SIG-M5 (cell line): ENCODE results near the gene RAD51B.

Experiments
- DNase-seq: peaks from one replicate; lab custom pipeline; 2025; lab: John Stamatoyannopoulos, UW

Gene RAD51B

DNA sequence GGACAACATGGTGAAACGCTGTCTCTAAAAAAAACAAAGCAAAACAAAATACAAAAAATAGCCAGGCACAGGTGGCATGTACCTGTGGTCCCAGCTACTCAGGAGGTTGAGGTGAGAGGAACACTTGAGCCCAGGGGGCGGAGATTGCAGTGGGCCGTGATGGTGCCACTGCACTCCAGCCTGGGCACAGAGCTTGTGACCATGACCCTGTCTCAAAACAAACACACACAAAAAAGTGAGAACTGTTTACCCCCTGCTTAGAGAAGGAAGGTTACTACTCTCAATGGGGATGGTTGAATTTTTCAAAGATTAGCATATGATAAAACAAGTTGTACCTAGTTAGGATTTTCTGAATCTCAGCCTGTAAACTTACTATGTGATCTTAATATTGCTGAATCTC, 905.3 kb downstream of the RAD51B start:
- no peak for DNase-seq

DNA sequence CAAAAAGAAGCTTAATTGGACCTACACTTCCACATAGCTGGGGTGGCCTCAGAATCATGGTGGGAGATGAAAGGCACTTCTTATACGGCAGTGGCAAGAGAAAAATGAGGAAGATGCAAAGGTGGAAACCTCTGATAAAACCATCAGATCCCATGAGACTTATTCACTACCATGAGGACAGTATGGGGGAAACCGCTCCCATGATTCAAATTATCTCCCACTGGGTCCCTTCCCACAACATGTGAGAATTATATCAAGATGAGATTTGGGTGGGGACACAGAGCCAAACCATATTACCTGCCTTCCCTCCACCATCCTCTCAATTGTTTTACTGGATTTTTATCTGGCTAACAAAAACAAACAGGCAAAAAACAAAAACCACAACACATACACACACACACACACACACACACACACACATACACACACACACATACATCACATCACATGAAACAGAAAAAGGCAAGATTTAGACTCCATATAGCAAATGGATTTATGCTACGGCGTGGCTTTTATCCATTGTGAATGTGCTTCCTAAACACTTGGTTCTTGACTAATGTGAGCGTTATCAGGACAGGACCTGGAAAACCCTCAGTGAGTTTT, 906.6 kb downstream of the RAD51B start:
- DNase-seq = no peak

DNA sequence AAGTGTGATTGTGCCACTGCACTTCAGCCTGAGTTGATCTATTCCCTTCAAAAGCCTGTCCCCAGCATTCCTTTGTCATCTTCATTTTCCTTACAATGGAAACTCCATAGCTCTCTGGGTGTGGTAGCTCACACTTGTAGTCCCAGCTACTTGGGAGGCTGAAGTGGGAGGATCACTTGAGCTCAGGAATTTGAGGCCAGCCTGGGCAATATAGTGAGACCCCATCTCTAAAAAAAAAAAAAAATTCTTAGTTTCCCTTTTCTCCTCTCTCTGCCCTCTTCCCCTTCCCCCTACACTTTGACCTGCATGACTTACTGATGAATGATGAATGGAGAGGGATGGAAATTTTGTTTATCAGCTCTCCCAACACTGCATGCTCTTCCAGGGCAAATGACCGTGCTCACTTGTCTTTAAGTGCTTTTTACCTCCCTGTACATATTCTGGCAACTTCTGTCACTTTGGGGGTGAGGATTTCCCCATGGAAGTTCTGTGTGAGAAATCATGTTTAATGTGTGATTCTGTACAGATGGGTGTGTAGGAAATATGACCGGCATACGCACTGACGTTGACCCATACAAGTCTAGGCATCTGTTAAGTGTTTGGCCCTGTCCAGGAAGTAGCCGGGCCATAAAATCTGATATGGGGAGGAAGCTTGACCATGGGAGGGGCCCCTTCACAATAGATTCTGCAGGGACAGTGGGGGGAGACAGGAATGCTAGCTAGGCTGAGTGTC, 907.9 kb downstream of the RAD51B start:
- DNase-seq = no peak

DNA sequence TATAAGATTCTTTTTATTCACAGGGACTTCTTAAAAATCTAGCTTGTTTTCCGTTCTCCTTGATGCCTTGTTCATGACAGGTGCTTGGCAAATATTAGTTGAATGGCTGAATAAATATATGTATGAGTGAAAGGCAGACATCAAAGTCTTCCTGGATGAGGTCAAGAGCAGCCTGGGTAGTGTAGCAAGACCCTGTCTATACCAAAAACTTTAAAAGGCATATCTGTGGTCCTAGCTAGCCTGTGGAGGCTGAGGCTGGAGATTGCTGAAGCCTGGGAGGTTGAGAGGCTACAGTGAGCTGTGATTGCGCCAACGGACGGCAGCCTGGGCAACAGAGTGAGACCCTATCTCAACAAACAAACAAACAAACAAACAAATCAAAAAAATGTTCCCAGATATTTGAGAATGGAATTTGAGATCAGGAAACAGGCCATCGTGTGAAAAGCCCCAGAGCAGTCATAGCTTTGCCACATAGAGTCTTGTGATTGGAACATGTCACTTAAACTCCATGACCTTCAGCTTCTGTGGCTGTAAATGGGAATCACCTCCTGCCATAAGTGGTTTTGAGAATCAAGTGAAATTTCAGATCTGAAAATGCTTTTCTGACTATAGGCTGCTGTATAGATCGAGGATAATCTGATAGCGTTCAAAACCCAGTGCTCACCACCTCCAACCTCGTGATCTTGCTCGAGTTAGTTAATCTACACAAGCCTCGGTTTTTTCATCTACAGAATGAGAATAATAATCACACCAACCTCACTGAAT, 908.9 kb downstream of the RAD51B start:
- no peak for DNase-seq

DNA sequence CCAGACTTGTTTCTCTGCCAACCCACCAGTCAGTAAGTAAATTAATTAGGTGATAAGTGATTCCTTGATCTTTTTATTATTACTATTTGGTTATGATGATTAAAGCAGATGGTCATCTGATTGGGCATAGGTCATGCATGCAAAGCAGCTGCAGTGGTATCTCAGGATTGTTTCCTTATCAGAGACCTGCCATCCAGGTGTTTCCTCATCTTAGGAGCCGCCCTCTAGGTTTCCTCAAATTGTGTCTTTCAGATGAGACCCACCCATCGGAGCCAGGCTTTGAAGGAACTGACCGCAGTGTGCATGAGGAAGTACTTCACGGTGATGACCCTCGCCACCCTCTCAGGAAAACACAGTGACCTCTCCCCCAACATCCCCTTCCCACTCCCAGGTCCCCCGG, 910.0 kb downstream of the RAD51B start:
- DNase-seq = no peak

DNA sequence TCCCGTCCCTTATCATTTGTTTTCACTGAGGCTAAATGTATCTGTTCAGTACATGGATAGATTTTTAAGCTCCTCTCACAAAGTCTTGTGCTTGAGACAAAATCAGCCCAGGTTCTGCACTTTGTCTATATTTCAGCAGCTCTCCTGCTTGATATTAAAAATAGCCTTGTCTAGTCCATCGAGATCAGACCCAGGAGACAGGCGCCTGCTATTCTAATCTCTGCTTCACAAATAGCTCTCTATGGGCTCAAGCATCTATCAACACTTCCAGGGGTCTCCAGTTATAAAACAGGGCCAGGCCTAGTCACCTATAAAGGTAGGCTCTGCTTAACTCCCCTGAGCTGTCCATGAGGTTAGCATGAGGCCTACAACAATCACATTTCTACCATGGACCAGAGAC, 910.8 kb downstream of the RAD51B start:
- DNase-seq = no peak

DNA sequence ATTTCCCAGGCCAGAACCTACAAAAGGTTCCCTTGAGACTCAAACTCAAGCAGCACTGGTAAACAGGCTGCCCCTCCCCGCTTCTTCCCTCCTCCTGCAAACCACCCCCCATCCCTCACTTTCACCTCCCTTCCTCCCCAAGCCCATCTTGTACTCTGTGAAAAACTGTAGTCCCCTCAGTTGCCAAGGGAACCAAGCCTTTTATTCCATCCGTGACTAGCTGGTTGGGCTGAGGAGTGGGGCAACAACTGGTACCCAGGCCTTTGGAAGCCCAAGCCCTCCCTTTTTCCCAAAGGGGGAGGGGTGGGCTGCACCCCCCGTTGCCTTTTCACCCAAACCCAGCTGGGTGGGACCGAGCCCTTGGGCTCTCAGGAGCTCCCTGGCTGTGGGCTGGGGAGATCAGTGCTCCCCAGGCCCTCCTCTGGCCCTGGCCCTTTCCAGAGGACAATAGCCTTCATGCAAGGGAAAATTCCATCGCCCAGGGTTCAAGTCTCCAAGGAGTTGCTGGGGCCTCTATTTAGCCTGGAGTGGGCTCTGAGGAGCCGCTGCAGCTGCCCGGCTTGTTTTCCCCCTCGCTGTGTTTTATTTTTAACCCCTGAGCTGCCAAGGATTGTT, 911.3 kb downstream of the RAD51B start:
- DNase-seq = no peak

DNA sequence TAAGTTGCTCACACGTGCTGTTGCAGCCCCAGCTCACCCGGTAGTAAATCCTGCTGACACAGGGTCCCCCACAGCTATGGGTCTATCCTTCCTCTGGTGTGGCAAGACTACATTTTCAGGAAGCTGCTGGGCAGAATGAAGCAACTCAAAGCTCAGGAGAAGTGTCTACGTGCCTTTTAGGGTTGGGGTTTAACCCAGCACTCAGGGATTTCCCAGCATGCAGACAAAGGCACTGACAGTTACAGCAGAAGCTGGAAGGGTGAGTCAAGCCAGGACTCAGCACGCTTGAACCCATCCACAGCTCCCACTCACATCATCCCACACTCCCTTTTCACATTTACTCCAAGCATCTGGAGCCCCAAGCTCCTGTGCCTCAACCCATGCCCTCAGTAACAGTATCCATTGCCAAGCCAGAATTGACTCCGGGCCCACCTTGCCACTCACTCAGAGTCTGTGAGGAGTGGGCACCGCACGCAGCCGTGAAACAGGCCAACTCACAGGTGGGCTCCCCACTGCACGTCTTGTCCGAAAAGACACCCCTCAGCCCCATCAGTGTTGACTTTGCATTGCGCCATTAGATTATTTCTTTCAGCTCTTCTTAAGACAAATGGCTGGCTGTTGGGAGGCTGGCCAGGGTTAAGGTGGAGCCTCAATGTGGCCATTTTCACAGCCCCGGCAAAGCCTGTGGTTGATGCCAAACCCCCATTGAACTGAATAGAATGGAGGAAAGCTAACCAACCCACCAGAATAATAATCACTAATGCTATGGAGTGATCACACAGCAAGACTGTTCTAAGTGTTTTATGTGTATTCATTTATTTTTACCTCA, 913.7 kb downstream of the RAD51B start:
- DNase-seq = peak; percentile 21

DNA sequence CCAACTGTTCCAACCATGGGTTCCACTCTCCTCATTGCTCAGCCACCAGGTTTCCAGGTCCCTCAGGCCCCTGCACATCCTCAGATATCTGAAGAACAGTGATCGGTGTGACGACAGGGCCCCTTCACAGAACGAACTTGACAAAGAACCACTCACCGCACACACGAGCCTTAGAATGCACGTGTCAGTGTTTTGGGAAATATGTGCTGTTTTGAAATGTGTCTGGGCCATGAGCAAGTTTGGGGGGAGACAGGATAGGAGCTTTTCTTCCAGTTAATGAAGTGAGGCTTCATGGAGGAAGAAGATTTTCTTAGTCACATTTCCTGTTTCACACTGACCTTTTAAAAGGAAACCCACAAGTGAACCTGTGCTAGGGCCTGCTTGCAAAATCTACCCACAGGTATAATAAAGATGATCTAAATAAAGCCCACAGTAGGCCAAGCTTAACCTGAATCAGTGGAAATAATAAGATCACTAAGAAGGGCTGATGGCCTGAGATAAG, 914.7 kb downstream of the RAD51B start:
- no peak for DNase-seq

DNA sequence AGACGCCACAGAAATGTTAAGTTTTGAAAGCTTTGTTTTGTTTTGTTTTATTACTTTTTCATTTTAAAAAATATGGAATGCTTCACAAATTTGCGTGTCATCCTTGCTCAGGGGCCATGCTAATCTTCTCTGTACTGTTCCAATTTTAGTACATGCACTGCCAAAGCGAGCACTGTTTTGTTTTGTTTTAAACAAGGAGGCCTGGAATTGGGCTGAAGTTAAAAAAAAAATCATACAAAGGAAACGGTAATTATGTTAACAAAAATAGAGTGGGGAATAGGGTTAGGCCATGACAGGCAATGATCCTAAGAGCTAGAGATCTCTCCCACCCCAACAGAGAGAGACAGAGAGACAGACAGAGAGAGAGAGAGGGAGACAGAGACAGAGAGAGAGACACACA, 916.3 kb downstream of the RAD51B start:
- no peak for DNase-seq

DNA sequence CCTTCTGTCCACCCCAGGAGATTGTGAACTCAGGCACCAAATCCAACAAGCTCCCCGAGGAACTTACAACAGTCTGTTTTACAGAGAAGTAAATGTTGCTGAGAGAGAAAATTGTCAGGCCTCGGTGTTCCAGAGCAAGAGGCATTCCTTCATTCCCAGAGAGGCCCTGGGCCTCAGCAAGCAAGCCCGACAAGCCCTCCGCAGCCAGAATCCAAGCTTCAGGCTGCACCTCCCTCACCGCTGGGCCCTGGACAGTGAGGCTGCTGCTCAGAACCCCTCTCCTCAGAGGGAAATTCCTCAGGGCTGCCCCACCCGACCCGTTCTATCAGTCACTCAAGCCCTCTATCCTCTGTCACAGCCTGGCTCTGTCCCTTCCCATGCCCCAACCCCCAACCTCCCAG, 916.9 kb downstream of the RAD51B start:
- no peak for DNase-seq

DNA sequence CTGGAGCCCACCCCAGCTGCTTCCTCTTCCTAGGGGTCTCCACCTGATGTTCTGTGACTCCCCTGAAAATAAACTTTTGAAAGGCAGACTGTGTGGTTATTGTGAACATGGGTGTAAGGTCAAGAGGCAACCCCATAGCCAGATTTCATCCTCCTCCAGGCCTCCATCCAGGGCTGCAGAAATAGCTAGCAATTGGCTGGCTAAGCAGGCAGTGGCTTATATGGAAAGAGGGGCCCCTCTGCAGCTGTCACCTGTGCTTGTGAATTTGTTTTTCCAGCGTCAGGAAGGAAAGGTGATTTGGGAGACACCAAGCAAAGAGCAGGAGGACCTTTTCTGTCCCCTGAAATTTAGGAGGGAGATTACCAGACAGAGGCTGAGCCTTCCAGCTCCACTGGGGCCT, 917.5 kb downstream of the RAD51B start:
- DNase-seq = no peak

DNA sequence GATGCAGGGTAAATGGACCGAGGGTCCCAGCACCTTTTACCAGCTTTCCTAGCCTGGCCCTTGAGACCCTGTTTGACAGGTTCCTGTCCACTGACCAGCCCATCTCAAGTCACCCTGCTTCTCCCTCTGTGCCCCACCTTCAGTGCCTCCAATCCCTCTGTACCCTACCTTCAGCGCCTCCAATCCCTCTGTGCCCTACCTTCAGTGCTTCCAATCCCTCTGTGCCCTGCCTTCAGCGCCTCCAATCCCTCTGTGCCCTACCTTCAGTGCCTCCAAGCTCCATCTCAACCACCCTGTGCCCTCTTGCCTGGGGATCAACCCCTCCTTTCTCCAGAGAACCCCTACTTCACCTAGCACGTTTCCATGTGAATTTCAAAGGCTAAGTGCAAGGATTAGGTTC, 919.0 kb downstream of the RAD51B start:
- no peak for DNase-seq

DNA sequence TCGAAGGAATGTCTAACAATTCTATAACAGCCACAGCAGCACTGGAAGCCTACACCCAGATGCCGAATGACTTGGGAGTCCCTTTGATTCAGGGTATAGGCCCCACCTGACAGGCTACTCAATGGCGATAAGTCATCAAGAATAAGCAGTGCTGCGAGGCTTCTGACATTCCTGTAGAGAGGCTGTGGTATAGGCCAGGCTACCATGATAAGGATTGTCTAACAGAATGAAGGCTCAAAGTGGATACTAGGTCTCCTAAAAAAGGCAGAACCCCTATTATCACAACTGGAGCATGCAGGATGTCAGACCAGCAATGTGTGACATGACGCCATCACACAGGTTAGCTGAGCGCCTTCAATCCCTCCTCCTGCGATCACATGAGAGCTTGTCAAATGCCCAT, 920.1 kb downstream of the RAD51B start:
- DNase-seq = no peak

DNA sequence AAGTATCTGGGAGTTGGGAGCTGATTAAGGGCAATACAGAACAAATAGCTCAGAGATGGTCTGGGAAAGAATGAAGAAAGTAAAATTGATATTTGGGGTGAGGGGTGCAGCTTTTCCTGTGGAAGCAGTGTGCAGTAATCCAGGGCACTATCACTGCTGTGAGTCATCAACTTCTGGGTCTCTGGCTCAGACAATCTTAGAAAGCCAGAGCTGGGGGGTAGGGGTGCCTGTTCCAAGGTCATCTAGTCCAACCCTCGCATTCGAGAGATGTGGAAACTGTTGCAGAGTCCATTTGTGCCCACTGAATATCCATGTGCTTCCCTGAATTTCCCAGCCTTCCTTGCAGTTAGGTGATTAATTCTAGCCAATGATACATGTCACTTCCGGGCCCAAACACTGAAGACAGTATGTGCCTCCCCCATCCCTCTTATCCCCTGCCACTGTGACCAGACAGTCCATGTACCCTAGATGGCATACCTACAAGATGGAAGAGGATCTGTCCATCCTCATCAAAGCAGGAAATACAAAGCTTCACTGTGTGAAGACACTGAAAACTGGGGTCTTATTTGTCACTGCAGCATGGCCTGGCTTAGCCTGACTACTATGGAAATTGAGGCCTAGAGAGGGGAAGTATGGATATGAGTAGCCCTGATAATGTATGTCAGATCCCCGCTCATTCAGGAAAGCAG, 921.4 kb downstream of the RAD51B start:
- no peak for DNase-seq

DNA sequence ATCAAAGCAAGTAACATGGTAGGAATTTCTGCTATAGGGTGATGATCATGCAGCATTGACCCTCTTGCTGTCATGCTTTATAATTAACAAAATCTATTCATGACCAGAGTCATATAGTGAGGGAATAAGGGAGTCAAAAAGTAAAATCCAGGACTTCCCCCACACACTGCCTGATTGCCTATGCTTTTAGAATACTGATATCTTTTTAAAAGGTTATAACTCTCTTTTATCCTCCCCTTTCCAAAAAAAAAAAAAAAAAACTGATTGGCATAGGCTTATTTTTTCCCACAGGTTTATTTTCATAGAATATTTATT, 921.9 kb downstream of the RAD51B start:
- no peak for DNase-seq

DNA sequence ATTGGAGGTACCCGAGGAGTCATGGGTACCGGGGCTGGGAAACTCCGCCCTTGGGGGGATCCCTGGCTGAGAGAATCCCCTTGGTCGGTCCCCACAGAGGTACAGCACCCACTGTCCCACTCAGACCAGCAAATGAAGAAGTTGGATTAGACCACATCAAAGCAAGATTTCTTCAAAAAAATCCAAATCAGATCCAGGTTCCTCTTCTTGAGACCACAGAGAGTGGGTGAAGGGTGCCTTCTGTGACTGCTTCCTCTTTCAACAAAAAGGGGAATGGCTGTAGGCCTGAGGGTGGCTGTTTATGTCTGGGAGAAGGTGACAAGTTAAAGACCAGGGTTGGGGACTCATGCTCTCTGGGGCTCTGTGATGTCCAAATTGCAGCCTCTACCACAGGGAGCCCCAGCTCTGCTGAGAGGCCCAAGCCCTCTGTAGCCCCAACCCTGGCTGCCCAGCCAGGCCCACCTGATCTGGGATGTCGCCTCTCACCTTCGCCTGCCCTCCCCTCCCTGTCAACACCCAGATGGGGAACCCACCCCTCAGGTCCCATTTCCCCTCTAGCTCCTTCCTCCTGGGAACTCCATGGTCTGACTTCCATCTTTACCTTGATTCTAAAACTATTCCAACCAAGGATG, 922.4 kb downstream of the RAD51B start:
- DNase-seq = peak; percentile 89

DNA sequence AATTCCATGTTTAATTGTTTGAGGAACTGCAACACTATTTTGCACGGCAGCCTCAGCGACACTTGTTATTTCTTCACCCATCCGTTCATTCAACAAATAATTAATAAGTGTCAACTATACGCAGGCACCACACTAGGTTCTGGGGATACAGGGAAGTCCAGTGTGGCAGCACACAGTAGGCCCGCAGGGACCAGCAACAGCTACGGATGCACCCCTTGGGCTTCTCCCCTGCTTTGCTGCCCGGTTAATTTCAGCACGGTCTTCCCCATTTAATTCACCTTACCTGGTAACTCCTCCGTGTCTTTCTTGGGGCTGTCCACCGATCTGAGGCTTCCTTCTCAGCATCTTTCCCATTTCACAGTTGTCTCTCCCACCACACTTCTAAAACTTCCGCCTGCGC, 925.0 kb downstream of the RAD51B start:
- no peak for DNase-seq

DNA sequence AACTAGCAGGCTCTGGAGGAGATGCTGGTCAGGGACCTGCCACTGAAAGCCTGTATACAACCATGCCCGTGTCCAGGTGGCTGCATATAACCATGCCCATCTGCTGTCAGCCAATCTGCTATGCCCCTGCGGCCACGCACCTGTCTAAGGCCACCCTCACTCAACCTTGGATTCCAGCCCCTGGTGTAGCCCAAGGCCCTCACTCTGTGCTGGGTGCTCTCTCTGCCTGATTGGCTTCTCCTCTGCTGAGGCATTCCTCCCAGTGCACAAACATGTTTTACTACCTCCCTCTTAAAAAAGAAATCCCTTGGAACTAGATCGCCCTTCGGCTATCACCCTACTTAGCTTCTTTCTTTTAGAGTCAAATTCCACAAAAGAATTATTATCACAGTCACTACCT, 927.8 kb downstream of the RAD51B start:
- no peak for DNase-seq

DNA sequence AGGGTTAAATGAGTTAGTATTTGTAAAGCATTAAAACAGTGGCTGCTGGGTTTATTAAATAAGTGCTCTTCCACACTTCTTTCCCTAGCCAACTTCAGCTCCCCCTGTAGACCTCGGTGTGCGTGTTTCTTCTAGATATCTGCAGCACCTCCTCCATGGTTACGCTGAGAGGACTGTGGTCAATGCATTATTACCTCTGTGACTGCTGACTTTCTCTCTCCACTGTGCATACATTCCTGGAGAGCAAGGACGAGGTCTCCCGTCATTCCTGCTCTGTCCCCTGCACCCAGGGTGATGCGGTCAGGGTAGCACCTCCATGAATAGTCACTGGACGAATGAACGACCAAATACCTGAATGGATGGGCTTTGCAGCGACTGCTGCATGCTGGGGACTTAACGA, 928.7 kb downstream of the RAD51B start:
- no peak for DNase-seq

DNA sequence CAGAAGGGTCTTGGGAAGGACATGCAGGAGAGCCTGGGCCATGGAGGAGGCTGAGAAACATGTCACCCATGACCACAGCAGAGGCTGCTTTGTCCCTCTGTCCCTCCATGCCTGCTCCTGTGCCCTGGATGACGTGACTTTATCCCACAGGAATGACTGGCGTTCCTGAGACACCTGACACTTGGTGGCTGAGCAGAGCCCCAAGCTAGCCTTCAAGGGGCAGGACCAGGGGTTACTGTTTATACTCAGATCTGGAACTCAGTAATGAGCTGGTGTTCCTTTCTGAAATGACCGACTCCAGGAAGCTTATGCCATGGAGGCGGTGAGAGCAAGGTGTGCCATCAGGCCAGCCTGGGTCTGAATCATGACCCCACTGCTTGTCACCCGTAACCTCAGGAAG, 929.1 kb downstream of the RAD51B start:
- no peak for DNase-seq
